ENCODE results near the gene RASGRP1.

DNA sequence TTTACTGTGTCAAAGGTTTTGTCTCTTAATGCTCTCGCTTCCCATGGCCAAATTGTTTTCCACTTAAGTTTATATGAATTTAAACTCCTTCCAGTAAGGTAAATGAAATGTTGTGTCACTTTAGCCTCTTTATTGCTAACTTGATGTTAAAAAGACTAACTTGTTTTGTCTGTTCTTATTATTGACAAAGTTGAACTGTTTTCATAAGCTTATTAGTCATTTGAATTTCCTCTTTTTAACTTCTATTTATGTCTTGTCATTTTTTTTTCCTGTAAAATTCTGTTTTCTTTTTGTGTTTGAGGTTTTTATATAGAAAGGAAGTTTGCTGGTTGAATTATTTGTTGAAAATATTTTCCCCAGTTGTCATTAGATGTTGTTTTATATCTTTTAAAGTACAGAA lies 84.9 kb downstream of the RASGRP1 start:
- TF ChIP-seq GATA3 (IDR thresholded peaks at IDR 0.05; ENCODE audit: low read depth, low read length) (no peak), GATA2 (IDR thresholded peaks at IDR 0.05; ENCODE audit: low read depth, low read length) (no peak)
